Measurements from ENCODE around the gene FKBP14. TPM values are rescaled to one million over a fixed set of nuclear protein-coding genes. Genes with fewer than 3 reads are reported as not detected.
A peak's percentile ranks its signal among the peaks of the same experiment; 100 is the strongest.

The FKBP14 gene
- total RNA-seq, 1 donor from 2014 or later, result 25.6 TPM

- no peak for TF ChIP-seq CTCF (IDR thresholded peaks at IDR 0.05; ENCODE audit: unreplicated experiment)
- Mint-ChIP-seq H3K4me1 (ENCODE audit: low read depth) (peaks cover 15% of the 10 kb centered on the region), H3K27ac (no peak overlapping the region), H3K4me3 (ENCODE audit: low read depth) (no peak overlapping the region), H3K36me3 (ENCODE audit: insufficient read depth) (peaks cover 4% of the 10 kb centered on the region), H3K9me3 (ENCODE audit: low read depth) (no peaks in the 10 kb centered on the region), H3K27me3 (no peaks in the 10 kb centered on the region)
- no peak for DNase-seq (ENCODE audit: low spot score, unreplicated experiment)
Observed at GRCh38 chr7:29974286-29974685, 52.2 kb downstream of the FKBP14 start.

DNA sequence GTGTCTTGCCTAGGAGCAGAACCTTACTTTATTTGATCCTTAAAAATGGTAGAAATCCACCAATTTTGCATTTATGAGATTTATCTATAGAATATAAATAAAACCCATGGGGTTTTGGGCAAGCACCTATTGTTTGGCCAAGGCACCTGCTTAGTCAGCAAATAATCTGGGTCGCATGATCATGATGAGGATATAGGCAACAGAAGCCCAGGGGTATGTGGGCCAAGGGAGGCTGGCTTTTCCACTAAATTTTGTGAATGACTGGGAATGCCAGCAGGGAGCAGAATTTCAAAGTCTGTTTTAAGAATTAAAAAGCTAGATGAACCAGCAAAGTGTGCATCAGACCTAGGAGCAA lies 54.2 kb downstream of the FKBP14 start:
- H3K27me3 Mint-ChIP-seq, result no peaks in the 10 kb centered on the region
- H3K36me3 Mint-ChIP-seq (ENCODE audit: insufficient read depth), result peaks cover 11% of the 10 kb centered on the region
- DNase-seq (ENCODE audit: low spot score, unreplicated experiment), result no peak
- H3K4me1 Mint-ChIP-seq (ENCODE audit: low read depth), result peaks cover 15% of the 10 kb centered on the region
- no peak for TF ChIP-seq CTCF (IDR thresholded peaks at IDR 0.05; ENCODE audit: unreplicated experiment)
- H3K27ac Mint-ChIP-seq, result no peak overlapping the region
- H3K4me3 Mint-ChIP-seq (ENCODE audit: low read depth), result no peak overlapping the region
- no peaks in the 10 kb centered on the region for H3K9me3 Mint-ChIP-seq (ENCODE audit: low read depth)

- H3K27me3 Mint-ChIP-seq, result no peaks in the 10 kb centered on the region
- no peak overlapping the region for H3K4me3 Mint-ChIP-seq (ENCODE audit: low read depth)
- peaks cover 14% of the 10 kb centered on the region for H3K36me3 Mint-ChIP-seq (ENCODE audit: insufficient read depth)
- H3K4me1 Mint-ChIP-seq (ENCODE audit: low read depth), result peaks cover 15% of the 10 kb centered on the region
- no peaks in the 10 kb centered on the region for H3K9me3 Mint-ChIP-seq (ENCODE audit: low read depth)
- no peak for TF ChIP-seq CTCF (IDR thresholded peaks at IDR 0.05; ENCODE audit: unreplicated experiment)
- DNase-seq (ENCODE audit: low spot score, unreplicated experiment), result no peak
- no peak overlapping the region for H3K27ac Mint-ChIP-seq
Observed at GRCh38 chr7:29971566-29972314, 54.8 kb downstream of the FKBP14 start.

DNA sequence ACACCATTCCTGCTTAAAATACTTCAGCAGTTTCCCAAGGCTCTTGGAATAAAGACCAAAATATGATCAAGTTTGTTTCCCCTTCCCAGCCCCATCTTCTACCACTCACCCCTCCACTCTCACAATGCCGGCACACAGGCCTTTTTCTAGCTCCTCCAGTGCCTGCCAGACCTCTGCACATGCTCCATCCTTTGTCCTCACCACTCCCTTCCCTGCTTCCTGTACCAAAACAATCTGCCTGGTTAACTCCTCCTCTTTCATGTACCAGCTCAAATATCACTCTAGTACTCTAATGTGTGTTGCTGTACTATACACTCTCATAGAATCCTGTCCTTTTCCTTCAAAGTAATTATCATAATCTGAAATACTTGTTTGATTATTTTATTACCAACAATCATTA lies 56.3 kb downstream of the FKBP14 start:
- Mint-ChIP-seq H3K4me1 (ENCODE audit: low read depth) (peaks cover 11% of the 10 kb centered on the region), H3K27ac (peak overlapping the region; percentile 0), H3K27me3 (no peaks in the 10 kb centered on the region), H3K9me3 (ENCODE audit: low read depth) (no peaks in the 10 kb centered on the region), H3K4me3 (ENCODE audit: low read depth) (no peak overlapping the region), H3K36me3 (ENCODE audit: insufficient read depth) (peaks cover 21% of the 10 kb centered on the region)
- TF ChIP-seq CTCF (IDR thresholded peaks at IDR 0.05; ENCODE audit: unreplicated experiment), result no peak
- no peak for DNase-seq (ENCODE audit: low spot score, unreplicated experiment)

DNA sequence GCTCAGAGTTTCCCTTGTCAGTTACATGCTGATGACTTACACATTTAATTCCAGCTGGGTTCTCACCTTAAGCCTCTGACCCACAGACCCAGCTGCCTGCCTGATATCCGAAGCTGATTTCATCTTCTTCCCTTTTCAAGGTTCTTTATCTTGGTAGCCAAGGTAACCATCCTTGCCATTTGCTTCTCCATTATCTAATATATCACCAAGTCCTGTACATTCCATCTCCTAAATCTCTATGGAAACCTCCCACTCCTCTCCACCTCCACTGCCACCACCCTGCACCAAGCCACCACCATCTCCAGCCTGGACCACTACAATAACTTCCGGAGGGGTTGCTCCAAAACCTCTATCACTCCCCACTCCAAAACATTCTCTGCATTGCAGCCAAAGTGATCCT lies 56.8 kb downstream of the FKBP14 start:
- DNase-seq (ENCODE audit: low spot score, unreplicated experiment), result no peak
- Mint-ChIP-seq H3K27me3 (no peaks in the 10 kb centered on the region), H3K27ac (no peak overlapping the region), H3K36me3 (ENCODE audit: insufficient read depth) (peaks cover 23% of the 10 kb centered on the region), H3K4me3 (ENCODE audit: low read depth) (no peak overlapping the region), H3K9me3 (ENCODE audit: low read depth) (no peaks in the 10 kb centered on the region), H3K4me1 (ENCODE audit: low read depth) (peaks cover 11% of the 10 kb centered on the region)
- TF ChIP-seq CTCF (IDR thresholded peaks at IDR 0.05; ENCODE audit: unreplicated experiment), result no peak

All from progenitor cell of endocrine pancreas (in vitro differentiated cells).